ENCODE measurements around the gene FPR2.

The FPR2 gene

DNA sequence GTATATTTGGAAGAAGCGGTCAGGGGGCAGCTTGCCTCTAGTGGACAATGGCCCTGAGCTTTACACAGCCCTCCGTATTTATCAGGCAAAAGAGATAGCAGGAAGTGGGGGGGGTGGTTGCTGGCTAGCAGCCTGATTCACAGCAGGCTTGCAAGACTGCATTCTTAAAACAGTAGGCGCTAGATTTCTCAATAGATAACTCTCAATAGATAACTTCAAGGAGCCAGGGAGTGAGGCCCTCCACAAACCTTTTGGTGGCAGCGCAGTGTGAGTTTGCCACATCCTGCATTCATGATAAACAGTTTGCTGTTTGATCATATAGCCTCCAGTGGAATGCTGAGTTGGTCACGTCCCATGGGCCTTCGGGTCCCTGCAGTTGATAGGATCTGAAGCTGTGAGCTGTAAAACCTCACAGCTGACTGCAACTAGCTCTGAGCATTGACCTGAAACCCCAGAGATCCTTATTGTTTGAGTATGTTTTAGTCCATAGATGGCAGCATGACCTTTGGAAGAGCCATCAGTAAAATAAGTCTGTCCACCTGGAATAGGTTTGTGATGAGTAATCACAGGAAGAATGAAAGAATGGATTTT lies 46.2 kb downstream of the FPR2 start:
- peak; percentile 33 for DNase-seq (ENCODE audit: low read depth)
- TF ChIP-seq, protein P1, sequence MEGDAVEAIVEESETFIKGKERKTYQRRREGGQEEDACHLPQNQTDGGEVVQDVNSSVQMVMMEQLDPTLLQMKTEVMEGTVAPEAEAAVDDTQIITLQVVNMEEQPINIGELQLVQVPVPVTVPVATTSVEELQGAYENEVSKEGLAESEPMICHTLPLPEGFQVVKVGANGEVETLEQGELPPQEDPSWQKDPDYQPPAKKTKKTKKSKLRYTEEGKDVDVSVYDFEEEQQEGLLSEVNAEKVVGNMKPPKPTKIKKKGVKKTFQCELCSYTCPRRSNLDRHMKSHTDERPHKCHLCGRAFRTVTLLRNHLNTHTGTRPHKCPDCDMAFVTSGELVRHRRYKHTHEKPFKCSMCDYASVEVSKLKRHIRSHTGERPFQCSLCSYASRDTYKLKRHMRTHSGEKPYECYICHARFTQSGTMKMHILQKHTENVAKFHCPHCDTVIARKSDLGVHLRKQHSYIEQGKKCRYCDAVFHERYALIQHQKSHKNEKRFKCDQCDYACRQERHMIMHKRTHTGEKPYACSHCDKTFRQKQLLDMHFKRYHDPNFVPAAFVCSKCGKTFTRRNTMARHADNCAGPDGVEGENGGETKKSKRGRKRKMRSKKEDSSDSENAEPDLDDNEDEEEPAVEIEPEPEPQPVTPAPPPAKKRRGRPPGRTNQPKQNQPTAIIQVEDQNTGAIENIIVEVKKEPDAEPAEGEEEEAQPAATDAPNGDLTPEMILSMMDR (conservative IDR thresholded peaks at IDR 0.05; ENCODE audit: low read length) = no peak
- no peak overlapping the region for H3K4me3 ChIP-seq (ENCODE audit: low read length)

DNA sequence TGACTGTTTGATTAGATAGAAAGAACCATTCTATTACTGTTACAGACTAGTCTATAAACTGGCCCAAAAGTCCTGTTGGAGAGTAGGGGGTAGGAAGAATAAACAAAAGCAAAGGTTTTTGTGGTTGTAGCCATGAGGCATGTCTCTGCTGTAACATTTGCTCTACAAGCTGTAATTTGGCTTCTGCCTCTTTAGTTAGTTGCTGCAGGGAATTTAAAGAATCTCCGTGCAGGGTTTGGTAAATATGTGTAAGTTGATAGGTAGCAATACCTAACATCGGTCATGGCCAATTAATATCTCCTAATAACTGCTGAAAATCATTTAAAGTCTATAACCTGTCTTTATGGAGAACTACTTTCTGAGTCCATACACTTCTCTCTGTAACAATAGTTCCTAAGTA lies 46.9 kb downstream of the FPR2 start:
- DNase-seq (ENCODE audit: low read depth) = no peak
- no peak overlapping the region for H3K4me3 ChIP-seq (ENCODE audit: low read length)
- TF ChIP-seq, protein P1 (conservative IDR thresholded peaks at IDR 0.05; ENCODE audit: low read length) = no peak

DNA sequence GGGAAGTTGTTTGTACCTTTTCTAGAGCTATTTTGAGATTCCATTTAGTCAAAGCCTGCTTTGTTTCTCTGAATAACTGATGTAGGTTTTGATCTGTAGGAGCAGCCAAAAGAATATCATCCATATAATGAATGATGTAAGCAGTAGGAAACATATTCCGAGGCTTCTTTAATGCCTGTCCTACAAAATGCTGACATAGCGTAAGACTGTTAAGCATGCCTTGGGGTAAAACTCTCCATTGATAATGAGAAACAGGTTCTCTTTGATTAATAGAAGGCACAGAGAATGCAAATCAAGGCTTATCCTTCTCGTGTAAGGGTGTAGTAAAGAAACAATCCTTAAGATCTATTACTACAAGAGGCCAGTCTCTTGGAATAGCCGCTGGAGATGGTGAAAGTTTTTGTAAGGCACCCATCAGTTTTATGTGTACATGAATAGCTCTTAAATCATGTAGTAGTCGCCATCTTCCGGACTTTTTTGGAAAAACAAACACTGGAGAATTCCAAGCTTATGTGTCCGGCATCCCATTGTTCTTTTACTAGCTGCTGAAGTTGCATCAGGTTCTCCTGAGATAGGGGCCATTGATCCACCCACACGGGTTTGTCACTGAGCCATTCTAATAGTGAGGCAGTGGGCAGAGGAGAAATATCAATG lies 47.5 kb downstream of the FPR2 start:
- DNase-seq (ENCODE audit: low read depth) = peak; percentile 74
- H3K4me3 ChIP-seq (ENCODE audit: low read length) = no peak overlapping the region
- TF ChIP-seq, protein P1 (conservative IDR thresholded peaks at IDR 0.05; ENCODE audit: low read length) = peak; percentile 43

DNA sequence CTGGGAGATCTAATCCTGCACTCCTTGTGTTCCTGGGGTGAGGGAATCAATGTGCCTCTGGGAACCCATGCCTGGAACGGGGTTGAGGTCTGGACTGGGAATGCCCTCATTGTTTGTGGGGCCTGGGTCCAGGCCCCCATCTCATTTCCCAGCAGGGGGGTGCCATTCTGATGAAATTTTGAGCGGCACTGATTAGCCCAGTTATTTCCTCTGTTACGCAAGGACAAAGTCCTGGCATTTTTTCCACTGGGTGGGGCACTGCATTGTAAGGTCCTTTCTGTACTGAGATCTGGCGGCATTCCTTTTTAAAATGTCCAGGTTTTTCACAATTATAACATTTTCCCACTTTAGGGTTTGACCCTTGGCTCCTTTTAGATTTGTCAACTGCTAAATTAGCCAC lies 48.8 kb downstream of the FPR2 start:
- TF ChIP-seq, protein P1 (conservative IDR thresholded peaks at IDR 0.05; ENCODE audit: low read length) = no peak

DNA sequence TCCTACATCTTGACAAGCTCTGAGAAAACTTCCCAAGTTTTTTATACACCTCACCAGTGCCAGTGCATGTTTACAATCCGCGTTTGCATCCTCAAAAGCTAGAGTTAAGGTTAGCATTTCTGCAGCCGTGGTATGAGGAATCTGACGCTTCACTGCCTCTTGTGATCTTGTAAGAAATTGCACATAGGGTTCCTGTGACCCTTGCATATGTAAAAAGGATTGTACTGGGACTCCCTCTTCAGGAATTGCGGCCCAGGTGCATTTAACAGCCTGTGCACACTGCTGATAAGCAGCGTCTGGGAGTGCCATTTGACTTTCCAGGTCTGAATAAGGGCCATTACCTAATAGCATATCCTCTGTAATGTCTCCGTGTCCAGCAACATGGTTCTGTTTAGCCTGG lies 49.2 kb downstream of the FPR2 start:
- H3K4me3 ChIP-seq (ENCODE audit: low read length) = no peak overlapping the region
- TF ChIP-seq, protein P1 (conservative IDR thresholded peaks at IDR 0.05; ENCODE audit: low read length) = peak; percentile 22; the same call in 1 of the 2 replicates
- DNase-seq (ENCODE audit: low read depth) = peak; percentile 26

More for the DNA sequence above, 48.8 kb downstream of the FPR2 start:
- peak; percentile 57 for DNase-seq (ENCODE audit: low read depth)
- H3K4me3 ChIP-seq (ENCODE audit: low read length) = no peak overlapping the region

DNA sequence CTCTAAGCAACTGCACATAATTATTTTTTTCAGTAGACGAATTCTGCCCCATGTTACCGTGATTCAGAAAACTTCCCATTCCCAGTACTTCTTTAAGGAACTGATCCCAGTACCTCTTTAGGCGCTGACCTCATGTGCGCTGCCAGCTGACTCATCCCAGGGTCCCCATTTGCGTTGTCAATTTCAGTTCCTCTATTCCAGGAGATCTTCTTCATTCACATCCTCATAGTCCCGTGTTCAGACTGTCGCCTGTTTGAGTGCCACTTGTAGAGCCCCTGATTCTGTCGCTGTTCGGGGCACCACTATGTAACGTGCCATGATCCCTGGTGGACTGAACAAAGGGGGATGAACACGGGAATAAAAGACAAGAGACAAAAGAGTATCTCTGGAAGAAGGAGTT lies 50.4 kb downstream of the FPR2 start:
- TF ChIP-seq, protein P1 (conservative IDR thresholded peaks at IDR 0.05; ENCODE audit: low read length) = no peak
- H3K4me3 ChIP-seq (ENCODE audit: low read length) = no peak overlapping the region

DNA sequence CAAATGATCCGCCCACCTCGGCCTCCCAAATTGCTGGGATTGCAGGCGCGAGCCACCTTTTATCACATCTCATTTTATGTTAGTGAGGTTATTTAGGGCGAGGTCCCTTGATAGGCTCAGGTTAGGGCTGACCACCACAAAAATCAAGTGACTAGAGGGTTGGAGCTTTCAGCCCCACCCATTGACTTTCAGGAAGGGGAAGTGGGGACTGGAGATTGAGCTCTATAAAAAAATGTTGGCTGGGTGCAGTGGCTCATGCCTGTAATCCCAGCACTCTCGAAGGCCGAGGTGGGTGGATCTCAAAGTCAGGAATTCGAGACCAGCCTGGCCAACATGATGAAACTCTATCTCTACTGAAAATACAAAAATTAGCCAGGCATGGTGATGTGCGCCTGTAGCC lies 54.1 kb downstream of the FPR2 start:
- DNase-seq (ENCODE audit: low read depth) = no peak
- TF ChIP-seq, protein P1 (conservative IDR thresholded peaks at IDR 0.05; ENCODE audit: low read length) = no peak
- H3K4me3 ChIP-seq (ENCODE audit: low read length) = no peak overlapping the region

More for the DNA sequence above, 50.4 kb downstream of the FPR2 start:
- DNase-seq (ENCODE audit: low read depth) = no peak

Measured in AG10803 (cell line).